Fibroblast of gingiva (primary cell): ENCODE results near the gene MFAP3L.

Source experiments
- DNase-seq: peaks from one replicate; pipeline ENCODE4 v3.0.0-alpha.2; 2011; ENCODE audit warnings: low read depth

MFAP3L gene

GRCh38 chr4:169941141-169941540 lies 85.1 kb downstream of the MFAP3L start:
- no peak for DNase-seq

- no peak for DNase-seq
Measured at GRCh38 chr4:169940460-169940859, 85.7 kb downstream of the MFAP3L start.
